Heart left ventricle (tissue), 16 donors: Measurements from ENCODE around the gene MAFF. TPM values are rescaled to one million over a fixed set of nuclear protein-coding genes. Genes with fewer than 3 reads are reported as not detected.

Source experiments
- ATAC-seq, 4 donors: fragments of 200-7000 bp; cut with Tn5 transposase; one replicate each; pipeline ENCODE4 v1.9.1; 2020 to 2022; ENCODE audit warnings: moderate library complexity in 4 of 4, mild to moderate bottlenecking in 3 of 4, moderate number of reproducible peaks in 1 of 4
- DNase-seq, 5 donors: peaks; one replicate each; pipeline ENCODE4 v3.0.0-alpha.2; 2020
- H3K27ac ChIP-seq, 12 donors: fragments of 200-600 bp; sonication (generic) in 4 of 12; one replicate each; pipeline versions ENCODE4 v1.5.0 to v1.8.0; 2016 to 2022; ENCODE audit warnings: mild to moderate bottlenecking in 2 of 12
- H3K27me3 ChIP-seq, 9 donors: fragments of 200-600 bp; sonication (generic) in 2 of 9; one replicate each; pipeline versions ENCODE4 v1.5.1 to v1.8.0; 2016 to 2022; ENCODE audit warnings: mild to moderate bottlenecking in 3 of 9
- H3K36me3 ChIP-seq, 9 donors: fragments of 200-600 bp; sonication (generic) in 2 of 9; one replicate each; pipeline versions ENCODE4 v1.5.0 to v1.8.0; 2018 to 2022; ENCODE audit warnings: mild to moderate bottlenecking in 2 of 9
- H3K4me1 ChIP-seq, 12 donors: fragments of 200-600 bp; sonication (generic) in 4 of 12; one replicate each; pipeline versions ENCODE4 v1.5.0 to v1.8.0; 2016 to 2022; ENCODE audit warnings: mild to moderate bottlenecking in 3 of 12
- H3K4me3 ChIP-seq, 12 donors: fragments of 200-600 bp; sonication (generic) in 4 of 12; one replicate each; pipeline versions ENCODE4 v1.5.0 to v1.8.0; 2017 to 2022; ENCODE audit warnings: mild to moderate bottlenecking in 9 of 12, moderate library complexity in 4 of 12
- H3K9me3 ChIP-seq, 12 donors: fragments of 200-600 bp; sonication (generic) in 4 of 12; one replicate each; pipeline versions ENCODE4 v1.5.0 to v1.8.0; 2016 to 2022; ENCODE audit warnings: mild to moderate bottlenecking in 1 of 12
- CTCF ChIP-seq, 12 donors: fragments of 200-600 bp; sonication (generic) in 4 of 12; IDR thresholded peaks; one replicate each; pipeline versions ENCODE4 v1.5.0 to v1.8.0; 2018 to 2022; ENCODE audit warnings: antibody characterized with exemption in 12 of 12, mild to moderate bottlenecking in 5 of 12
- POLR2A ChIP-seq, 2 donors: fragments of 450-650 bp; IDR thresholded peaks; one replicate each; pipeline ENCODE4 v1.6.1; 2017; ENCODE audit warnings: antibody characterized with exemption in 2 of 2, mild to moderate bottlenecking in 2 of 2, moderate library complexity in 2 of 2
- whole genome bisulfite sequencing, 4 donors: extraction: QIAGEN DNeasy Blood & Tissue Kit in 2 of 4; methylation state at CpG; one replicate each; pipeline versions ENCODE4 v1.1.5 to v1.1.7; 2013 to 2018; 5-methylcytosine and 5-hydroxymethylcytosine counted together
- intact Hi-C, 10 donors: fragments of 100-400 bp; cut with DNase I; formaldehyde crosslinking; loops; one replicate each; pipeline versions ENCODE4 v1.11.1 to v1.14.2; 2022
- polyA plus RNA-seq, 2 donors: library from polyadenylated mRNA; stranded (reverse); fragments of 200-250 nt; gene quantifications; one replicate each; pipeline ENCODE4 v1.2.3, GENCODE V29; 2013
- total RNA-seq, 9 donors: library from RNA; depleted of rRNA in 2 of 9; stranded (reverse); fragments of >200 nt in 2 of 9; fragmentation: NEBNext Ultra II Directional in 3 of 9; extraction: Animal tissue kit (Norgen Biotek cat#: 25700) in 3 of 9; gene quantifications; one replicate each; pipeline versions ENCODE4 v1.1.0 to v1.2.4, GENCODE V29; 2016 to 2023
- donor health status: ischemic (EF 13 %, LVEDD 7.1; RV severe dilation, severe dysfunction).
- donor health status: healthy with polysubstance abuse.
- donor health status: DM: no; HTN: yes; CAD: no.
- donor health status: DM: no; HTN: no; CAD: no.
- donor health status: ischemic (EF 25% LVEDD 6.9; RV normal size, moderate dysfunction).
- donor health status: ischemic (EF 25% LVEDD 5.7; RV mildly dilated, moderate dysfunction).
- donor health status: healthy.
- donor health status: DM: yes; HTN: yes; CAD: no.
- donor health status: ischemic (EF 35%, LVEDD 5.7; RV mildly dilated, moderate dysfunction).
- donor health status: nonischemic (EF 11% LVEDD 7.7; RV severe dilation, severe dysfunction).
- donor health status: DM: yes; HTN: yes; CAD: no.
- donor health status: PGD.
- donor health status: ischemic (EF 29% LVEDD 5.4; RV normal size, mild dysfunction).
- donor health status: nonischemic (EF 23%, LVEDD 6.1; RV moderate dilation, normal function).

Gene MAFF
- total and polyA plus RNA-seq, 11 donors, result 1.9 to 36.0 (median 4.7) TPM

- H3K4me1 ChIP-seq, result peaks cover 0 to 45% (median 19%) of the 10 kb centered on the region in 12 donors
- no peak for ATAC-seq
- peak overlapping the region in 5 of 12 donors; percentile 69 to 88 (median 74) for H3K27ac ChIP-seq
- H3K9me3 ChIP-seq, result no peaks in the 10 kb centered on the region
- H3K36me3 ChIP-seq, result peaks cover 0 to 85% (median 76%) of the 10 kb centered on the region in 9 donors
- DNase-seq, result no peak
- 90 to 94% (median 92%) methylated on average over 23 to 25 of the region's 25 CpGs for WGBS, 4 donors
- no peak overlapping the region for H3K4me3 ChIP-seq
- TF ChIP-seq POLR2A (IDR thresholded peaks at IDR 0.05) (no peak), CTCF (IDR thresholded peaks at IDR 0.05) (no peak)
- H3K27me3 ChIP-seq, result no peaks in the 10 kb centered on the region
- intact Hi-C loops, result no loop called here
Observed at GRCh38 chr22:38226853-38227649, 25.3 kb downstream of the MAFF start.

DNA sequence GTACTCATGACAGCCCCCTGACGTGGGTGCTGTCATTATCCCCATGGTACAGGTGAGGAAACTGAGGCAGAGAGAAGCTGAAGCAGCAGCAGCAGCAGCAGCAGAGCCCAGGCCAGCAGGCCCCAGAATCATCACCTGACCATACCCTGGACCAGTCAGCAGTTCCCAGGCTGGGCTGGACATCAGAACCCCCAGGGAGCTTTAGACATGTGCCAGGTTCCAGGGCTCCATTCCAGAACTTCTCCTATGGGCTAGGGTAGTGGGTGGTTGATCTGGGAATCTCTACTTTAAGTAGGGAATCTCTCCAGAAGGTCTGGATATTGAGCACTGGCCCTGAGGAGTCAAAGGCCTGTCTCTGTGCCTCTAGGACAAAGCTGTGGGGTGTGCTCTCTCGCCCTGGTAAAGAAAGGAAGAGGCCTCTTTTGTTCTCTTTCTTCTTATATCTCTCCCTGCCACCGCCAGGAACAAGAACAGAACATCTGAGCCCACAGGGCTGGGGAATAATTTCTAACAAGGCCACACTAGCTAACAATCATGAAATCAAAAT, 26.6 kb downstream of the MAFF start:
- H3K27ac ChIP-seq, result peak overlapping the region; percentile 35 to 88 (median 71)
- H3K36me3 ChIP-seq, result peaks cover 0 to 93% (median 77%) of the 10 kb centered on the region in 9 donors
- peak in 2 of 4 donors; percentile 1 to 4 for ATAC-seq
- 64 to 78% (median 69%) methylated on average over 3 of the region's 3 CpGs for WGBS, 4 donors
- no peaks in the 10 kb centered on the region for H3K27me3 ChIP-seq
- peaks cover 0 to 41% (median 18%) of the 10 kb centered on the region in 12 donors for H3K4me1 ChIP-seq
- no peak overlapping the region for H3K4me3 ChIP-seq
- intact Hi-C loops, result no loop called here
- H3K9me3 ChIP-seq, result no peaks in the 10 kb centered on the region
- TF ChIP-seq CTCF (IDR thresholded peaks at IDR 0.05), result no peak
- TF ChIP-seq POLR2A (IDR thresholded peaks at IDR 0.05), result no peak
- no peak for DNase-seq

GRCh38 chr22:38228873-38229740, 27.3 kb downstream of the MAFF start:
- ATAC-seq (peak; percentile 34 to 70 (median 64)), DNase-seq (peak in 2 of 5 donors; percentile 57 to 79)
- Histone ChIP-seq H3K27ac (peak overlapping the region; percentile 35 to 88 (median 71)), H3K4me1 (peaks cover 0 to 43% (median 19%) of the 10 kb centered on the region in 12 donors), H3K27me3 (no peaks in the 10 kb centered on the region), H3K4me3 (no peak overlapping the region), H3K36me3 (peaks cover 0 to 93% (median 77%) of the 10 kb centered on the region in 9 donors), H3K9me3 (no peaks in the 10 kb centered on the region)
- 67 to 80% (median 69%) methylated on average over 11 to 14 of the region's 14 CpGs for WGBS, 4 donors
- TF ChIP-seq POLR2A (IDR thresholded peaks at IDR 0.05) (no peak), CTCF (IDR thresholded peaks at IDR 0.05) (no peak)
- intact Hi-C loops, result no loop called here
